ENCODE results near the gene TMEM165. TPM values are rescaled to one million over a fixed set of nuclear protein-coding genes. Genes with fewer than 3 reads are reported as not detected.

The TMEM165 gene
- total RNA-seq, 4 donors from 2014 or later, result 79.5 to 215 (median 136) TPM

DNA sequence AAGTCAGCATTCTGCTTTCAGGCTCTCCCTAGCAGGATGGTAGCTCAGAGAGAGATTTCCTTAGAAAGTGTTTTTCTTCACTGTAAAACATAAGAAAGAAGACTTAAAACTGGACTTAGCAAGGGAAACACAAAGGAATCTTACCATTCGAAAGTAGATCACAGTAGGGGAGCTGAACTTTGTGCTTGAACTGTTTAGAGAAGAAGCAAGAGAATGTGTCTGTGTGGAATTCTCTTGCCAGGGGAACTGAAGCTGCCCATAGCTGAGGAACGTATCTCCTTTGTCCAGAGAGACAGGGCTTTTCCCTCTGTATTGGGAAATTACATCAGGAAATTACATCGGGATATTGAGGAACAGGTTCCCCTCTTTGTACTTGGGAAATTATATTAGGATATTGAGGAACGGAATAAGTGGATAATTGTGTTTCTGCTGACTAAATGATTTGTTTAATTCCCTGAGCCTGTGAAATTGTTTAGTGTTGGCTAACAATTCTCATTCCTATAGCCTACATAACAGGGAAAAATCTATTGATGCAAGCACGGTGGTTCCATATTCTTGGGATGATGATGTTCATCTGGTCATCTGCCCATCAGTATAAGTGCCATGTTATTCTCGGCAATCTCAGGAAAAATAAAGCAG is 28.6 kb upstream of the TMEM165 start:
- H3K4me1 ChIP-seq, result no peaks in the 10 kb centered on the region
- no peak overlapping the region for H3K4me3 ChIP-seq
- WGBS, 2 donors (ENCODE audit: low coverage in 1 of 2), result 81 to 88% methylated on average over 5 to 6 of the region's 6 CpGs
- no peaks in the 10 kb centered on the region for H3K36me3 ChIP-seq
- no peaks in the 10 kb centered on the region for H3K27me3 ChIP-seq
- in situ Hi-C loops (cut with MboI; ENCODE audit: low pct_ligation_motif_present in 1 of 4, low pct_unique_long_range_greater_than_20kb in 1 of 4, low sequenced_read_pairs in 3 of 4), result loop anchor here in 1 of 4 donors (25.0 kb wide), 2 partner anchors 370 to 495 kb away; partner anchors contain the start of gene EXOC1
- intact Hi-C loops (cut with DNase I; ENCODE audit: low total_unique reads), result no loop called here
- no peak for TF ChIP-seq POLR2A (IDR thresholded peaks at IDR 0.05)
- TF ChIP-seq POLR2AphosphoS5 (IDR thresholded peaks at IDR 0.05), result no peak
- TF ChIP-seq, protein P1, sequence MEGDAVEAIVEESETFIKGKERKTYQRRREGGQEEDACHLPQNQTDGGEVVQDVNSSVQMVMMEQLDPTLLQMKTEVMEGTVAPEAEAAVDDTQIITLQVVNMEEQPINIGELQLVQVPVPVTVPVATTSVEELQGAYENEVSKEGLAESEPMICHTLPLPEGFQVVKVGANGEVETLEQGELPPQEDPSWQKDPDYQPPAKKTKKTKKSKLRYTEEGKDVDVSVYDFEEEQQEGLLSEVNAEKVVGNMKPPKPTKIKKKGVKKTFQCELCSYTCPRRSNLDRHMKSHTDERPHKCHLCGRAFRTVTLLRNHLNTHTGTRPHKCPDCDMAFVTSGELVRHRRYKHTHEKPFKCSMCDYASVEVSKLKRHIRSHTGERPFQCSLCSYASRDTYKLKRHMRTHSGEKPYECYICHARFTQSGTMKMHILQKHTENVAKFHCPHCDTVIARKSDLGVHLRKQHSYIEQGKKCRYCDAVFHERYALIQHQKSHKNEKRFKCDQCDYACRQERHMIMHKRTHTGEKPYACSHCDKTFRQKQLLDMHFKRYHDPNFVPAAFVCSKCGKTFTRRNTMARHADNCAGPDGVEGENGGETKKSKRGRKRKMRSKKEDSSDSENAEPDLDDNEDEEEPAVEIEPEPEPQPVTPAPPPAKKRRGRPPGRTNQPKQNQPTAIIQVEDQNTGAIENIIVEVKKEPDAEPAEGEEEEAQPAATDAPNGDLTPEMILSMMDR (IDR thresholded peaks at IDR 0.05), result no peak
- no peak for TF ChIP-seq EP300 (IDR thresholded peaks at IDR 0.05; ENCODE audit: low read depth)
- H3K9me3 ChIP-seq, result no peaks in the 10 kb centered on the region
- no peak overlapping the region for H3K27ac ChIP-seq
- no peak for DNase-seq

DNA sequence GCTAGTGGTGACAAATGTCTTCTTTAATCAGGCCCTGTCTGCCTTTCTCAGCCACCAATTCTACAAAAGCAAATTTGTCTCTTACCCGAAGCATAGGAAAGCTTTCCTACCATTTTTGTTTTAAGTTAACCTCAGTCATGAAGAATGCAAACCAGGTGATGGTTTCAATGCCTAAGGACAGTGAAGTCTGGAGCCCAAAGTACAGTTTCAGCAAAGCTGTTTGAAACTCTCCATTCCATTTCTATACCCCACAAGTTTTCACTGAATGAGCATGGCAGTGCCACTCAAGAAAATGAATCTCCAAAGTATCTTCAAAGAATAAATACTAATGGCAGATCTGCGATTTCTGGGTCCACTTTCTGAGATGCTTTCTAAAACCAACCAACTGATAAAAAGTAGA is 25.8 kb upstream of the TMEM165 start:
- no peak for DNase-seq
- no peaks in the 10 kb centered on the region for H3K27me3 ChIP-seq
- H3K9me3 ChIP-seq, result no peaks in the 10 kb centered on the region
- H3K4me3 ChIP-seq, result no peak overlapping the region
- TF ChIP-seq POLR2AphosphoS5 (IDR thresholded peaks at IDR 0.05), result no peak
- TF ChIP-seq, protein P1 (IDR thresholded peaks at IDR 0.05), result no peak
- TF ChIP-seq EP300 (IDR thresholded peaks at IDR 0.05; ENCODE audit: low read depth), result no peak
- TF ChIP-seq POLR2A (IDR thresholded peaks at IDR 0.05), result no peak
- no peaks in the 10 kb centered on the region for H3K4me1 ChIP-seq
- intact Hi-C loops (cut with DNase I; ENCODE audit: low total_unique reads), result no loop called here
- WGBS, 2 donors (ENCODE audit: low coverage in 1 of 2), result 87 to 90% methylated on average over 2 of the region's 2 CpGs
- H3K36me3 ChIP-seq, result no peaks in the 10 kb centered on the region
- no peak overlapping the region for H3K27ac ChIP-seq
- in situ Hi-C loops (cut with MboI; ENCODE audit: low pct_ligation_motif_present in 1 of 4, low pct_unique_long_range_greater_than_20kb in 1 of 4, low sequenced_read_pairs in 3 of 4), result loop anchor here in 1 of 4 donors (25.0 kb wide), 2 partner anchors 367 to 492 kb away; partner anchors contain the start of gene EXOC1

DNA sequence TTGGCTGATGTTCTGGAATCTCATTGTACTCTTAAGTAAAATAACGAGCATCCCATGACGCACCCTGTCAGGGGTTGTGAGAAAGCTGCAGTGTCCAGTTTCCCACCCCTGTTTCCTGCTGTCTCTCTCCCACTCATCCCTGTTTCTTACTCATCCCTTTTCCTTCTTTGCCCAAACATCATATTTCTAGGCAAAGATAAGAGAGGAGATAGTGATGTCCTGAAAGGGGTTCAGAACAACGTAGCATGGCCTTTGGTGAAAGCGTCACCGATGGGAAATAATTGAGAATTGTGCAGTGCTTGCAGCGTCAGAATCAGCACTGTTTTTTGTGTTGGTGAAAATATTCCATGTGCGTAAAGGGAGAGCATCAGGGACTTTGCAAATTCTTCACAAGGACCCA is 23.5 kb upstream of the TMEM165 start:
- intact Hi-C loops (cut with DNase I; ENCODE audit: low total_unique reads), result no loop called here
- WGBS, 2 donors (ENCODE audit: low coverage in 1 of 2), result 94% methylated on average over 7 of the region's 7 CpGs
- in situ Hi-C loops (cut with MboI; ENCODE audit: low pct_ligation_motif_present in 1 of 4, low pct_unique_long_range_greater_than_20kb in 1 of 4, low sequenced_read_pairs in 3 of 4), result loop anchor here in 1 of 4 donors (25.0 kb wide), 2 partner anchors 365 to 490 kb away; partner anchors contain the start of gene EXOC1
- Histone ChIP-seq H3K4me1 (no peaks in the 10 kb centered on the region), H3K36me3 (no peaks in the 10 kb centered on the region), H3K9me3 (no peaks in the 10 kb centered on the region), H3K4me3 (no peak overlapping the region), H3K27ac (no peak overlapping the region), H3K27me3 (no peaks in the 10 kb centered on the region)
- TF ChIP-seq EP300 (IDR thresholded peaks at IDR 0.05; ENCODE audit: low read depth) (no peak), POLR2AphosphoS5 (IDR thresholded peaks at IDR 0.05) (no peak), POLR2A (IDR thresholded peaks at IDR 0.05) (no peak)
- TF ChIP-seq, protein P1 (IDR thresholded peaks at IDR 0.05), result no peak
- no peak for DNase-seq

DNA sequence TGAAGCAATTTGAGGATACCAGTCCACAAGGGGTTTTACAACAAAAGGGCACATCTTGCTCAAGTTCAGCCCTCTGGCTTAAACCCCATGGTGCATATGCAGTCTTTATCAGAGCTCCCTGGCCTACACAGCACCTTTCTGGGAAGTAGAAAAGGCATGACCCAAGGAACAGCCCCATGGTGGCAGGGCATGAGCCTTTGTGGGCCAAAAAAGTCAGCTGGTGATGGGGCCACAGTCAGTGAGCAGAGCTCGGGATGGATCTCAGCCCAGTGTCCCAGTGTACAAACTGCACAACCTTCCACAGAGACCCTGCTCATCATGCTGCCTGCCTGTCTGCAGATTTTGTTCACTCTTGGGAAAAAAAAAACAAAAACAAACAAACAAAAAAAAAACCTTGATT is 22.3 kb upstream of the TMEM165 start:
- Histone ChIP-seq H3K27me3 (no peaks in the 10 kb centered on the region), H3K36me3 (no peaks in the 10 kb centered on the region), H3K4me1 (no peaks in the 10 kb centered on the region), H3K9me3 (no peaks in the 10 kb centered on the region), H3K4me3 (no peak overlapping the region), H3K27ac (no peak overlapping the region)
- TF ChIP-seq POLR2A (IDR thresholded peaks at IDR 0.05), result no peak
- TF ChIP-seq, protein P1 (IDR thresholded peaks at IDR 0.05), result no peak
- 83 to 93% methylated on average over 1 of the region's 1 CpG for WGBS, 2 donors (ENCODE audit: low coverage in 1 of 2)
- in situ Hi-C loops (cut with MboI; ENCODE audit: low pct_ligation_motif_present in 1 of 4, low pct_unique_long_range_greater_than_20kb in 1 of 4, low sequenced_read_pairs in 3 of 4), result loop anchor here in 1 of 4 donors (25.0 kb wide), 2 partner anchors 364 to 489 kb away; partner anchors contain the start of gene EXOC1
- no peak for DNase-seq
- intact Hi-C loops (cut with DNase I; ENCODE audit: low total_unique reads), result no loop called here

All from transverse colon (tissue), 4 donors.